Skeletal muscle cell (primary cell): Measurements from ENCODE around the gene RIMBP3C.
"Not testable (repeated sequence)": the region's sequence is repeated elsewhere in the genome, so short reads cannot be mapped to it uniquely, and the experiment has no call there.

Experiments
- DNase-seq: peaks from one replicate; pipeline ENCODE4 v3.0.0-alpha.2; 2010; ENCODE audit warnings: low read depth
- H3K4me3 ChIP-seq: 2 replicates; pipeline ENCODE4 v1.5.1; 2011; ENCODE audit warnings: low read depth, mild to moderate bottlenecking, control low read depth, low read length, moderate library complexity

The RIMBP3C gene

GRCh38 chr22:21544432-21545322 lies 6.6 kb downstream of the RIMBP3C start:
- DNase-seq, H3K4me3 ChIP-seq: not testable (repeated sequence)

DNA sequence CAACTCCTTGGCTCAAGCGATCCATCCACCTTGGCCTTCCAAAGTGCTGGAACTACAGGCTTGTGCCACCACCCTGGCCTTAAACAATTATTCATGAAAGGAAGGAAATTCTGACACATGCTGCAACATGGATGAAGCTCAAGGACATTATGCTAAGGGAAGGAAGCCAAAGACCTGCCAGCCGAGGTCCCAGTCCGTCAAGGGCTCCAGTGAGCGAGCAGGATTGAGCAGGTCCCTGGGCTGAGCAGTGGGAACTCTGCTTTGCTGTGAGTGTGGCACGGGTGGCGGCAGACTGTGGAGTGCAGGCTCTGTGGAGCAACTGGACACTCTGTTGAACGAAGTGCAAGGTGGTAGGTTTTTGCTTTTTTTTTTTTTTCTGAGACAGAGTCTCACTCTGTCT lies 11.4 kb downstream of the RIMBP3C start:
- not testable (repeated sequence) for H3K4me3 ChIP-seq, DNase-seq

DNA sequence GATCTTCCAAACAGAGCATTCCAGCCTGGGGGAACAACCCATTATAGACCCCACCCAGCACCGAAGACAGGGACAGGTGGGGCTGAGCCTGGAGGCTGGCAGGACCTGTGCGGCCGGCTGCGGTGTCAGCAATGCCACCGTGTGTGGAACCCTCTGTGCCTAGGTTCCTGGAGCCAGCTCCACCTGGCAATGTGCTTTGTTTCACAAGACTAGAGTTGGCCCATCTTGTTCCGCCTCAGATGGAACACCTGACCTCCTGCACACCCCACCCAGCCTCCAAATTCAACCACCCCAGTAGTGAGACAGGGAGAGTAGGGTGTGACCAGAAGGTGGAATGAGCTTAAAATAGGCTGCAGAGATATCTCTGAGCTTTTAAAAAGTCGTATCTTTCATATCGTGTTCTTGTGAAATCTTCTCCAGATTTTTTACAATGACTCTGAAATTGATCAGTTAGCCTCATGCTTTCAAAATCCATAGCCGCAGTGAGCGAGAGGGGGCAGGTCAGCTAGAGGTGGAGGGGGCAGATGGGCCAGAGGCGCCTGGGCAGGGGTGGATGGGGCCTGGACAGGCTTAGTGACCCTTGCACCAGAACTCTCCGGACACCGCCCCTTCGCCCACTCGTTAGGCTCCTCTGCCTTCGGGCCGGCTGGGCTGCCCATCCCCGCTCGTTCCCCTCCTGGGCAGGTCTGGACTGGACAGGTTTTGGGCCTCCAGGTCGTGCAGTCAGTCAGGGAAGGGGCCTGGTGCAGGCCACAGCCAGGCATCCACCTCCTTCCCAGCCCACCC lies 18.2 kb downstream of the RIMBP3C start:
- DNase-seq, H3K4me3 ChIP-seq: not testable (repeated sequence)

GRCh38 chr22:21531525-21531924 lies 19.7 kb downstream of the RIMBP3C start:
- not testable (repeated sequence) for DNase-seq, H3K4me3 ChIP-seq

GRCh38 chr22:21526705-21527500 lies 24.4 kb downstream of the RIMBP3C start:
- DNase-seq, H3K4me3 ChIP-seq: not testable (repeated sequence)

GRCh38 chr22:21516970-21517764 lies 34.1 kb downstream of the RIMBP3C start:
- not testable (repeated sequence) for H3K4me3 ChIP-seq, DNase-seq

- not testable (repeated sequence) for DNase-seq, H3K4me3 ChIP-seq
Measured at GRCh38 chr22:21516522-21516921, 34.7 kb downstream of the RIMBP3C start.

DNA sequence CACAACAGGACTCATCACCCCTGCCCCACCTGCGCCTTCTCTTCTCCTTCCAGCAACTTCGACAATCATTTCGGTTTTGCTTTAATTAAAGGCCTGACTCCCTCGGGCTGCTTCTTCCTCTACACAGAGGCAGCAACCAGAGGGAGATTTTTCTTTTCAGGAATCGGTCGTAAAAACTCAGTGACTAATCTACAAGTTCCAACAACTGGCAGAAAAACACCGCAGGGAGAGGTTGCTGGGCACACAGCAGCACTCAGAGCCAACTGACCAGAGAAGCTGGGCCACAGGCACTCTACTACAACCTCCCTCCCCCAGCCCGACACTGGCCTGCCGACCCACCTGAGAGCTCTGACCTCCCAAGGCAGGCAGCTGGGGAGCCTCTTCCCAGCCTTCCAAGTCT lies 36.0 kb downstream of the RIMBP3C start:
- not testable (repeated sequence) for H3K4me3 ChIP-seq, DNase-seq

- not testable (repeated sequence) for DNase-seq, H3K4me3 ChIP-seq
Measured at GRCh38 chr22:21514117-21514516, 37.1 kb downstream of the RIMBP3C start.

GRCh38 chr22:21512022-21512421 lies 39.2 kb downstream of the RIMBP3C start:
- not testable (repeated sequence) for H3K4me3 ChIP-seq, DNase-seq

DNA sequence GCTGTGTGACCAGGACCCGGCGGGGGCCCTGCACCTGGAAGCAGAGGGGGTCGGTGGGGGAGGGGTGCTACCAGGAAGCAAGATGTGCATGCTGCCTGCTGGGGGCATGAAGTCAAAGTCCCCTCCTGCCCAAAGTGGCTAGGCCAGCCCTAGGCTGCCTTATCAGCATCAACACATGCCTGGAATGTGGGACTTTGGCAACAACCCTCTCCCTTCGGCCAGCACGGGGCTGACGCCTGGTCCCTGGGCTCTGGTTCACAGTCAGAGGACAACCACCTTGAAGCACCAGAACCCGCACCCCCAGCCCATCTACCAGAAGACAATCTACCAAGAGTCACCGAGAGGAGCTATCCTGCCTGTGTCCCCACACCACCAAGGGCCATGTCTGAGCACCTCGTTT lies 40.9 kb downstream of the RIMBP3C start:
- DNase-seq, H3K4me3 ChIP-seq: not testable (repeated sequence)

- not testable (repeated sequence) for H3K4me3 ChIP-seq, DNase-seq
Measured at GRCh38 chr22:21499623-21500506, 51.4 kb downstream of the RIMBP3C start.

- H3K4me3 ChIP-seq, DNase-seq: not testable (repeated sequence)
Measured at GRCh38 chr22:21498489-21498888, 52.8 kb downstream of the RIMBP3C start.

GRCh38 chr22:21497984-21498383 lies 53.3 kb downstream of the RIMBP3C start:
- not testable (repeated sequence) for H3K4me3 ChIP-seq, DNase-seq
